HepG2 (cell line): ENCODE measurements around the gene ACSL3. TPM values are rescaled to one million over a fixed set of nuclear protein-coding genes. Genes with fewer than 3 reads are reported as not detected.

ENCODE experiments used
- ATAC-seq: fragments of 200-7000 bp; cut with Tn5 transposase; 3 replicates; pipeline ENCODE4 v1.9.1; 2020; ENCODE audit warnings: mild to moderate bottlenecking, moderate library complexity
- BruUV-seq: library from RNA; stranded (reverse); fragments of 400-500 nt; replicated peaks from 2 replicates; lab custom pipeline; 2021; lab: Mats Ljungman, UMichigan
- CTCF ChIA-PET: fragments of 300-600 bp; formaldehyde crosslinking; extraction: SDS; loops from one replicate; lab custom pipeline; 2021; ENCODE audit warnings: low total read pairs, inconsistent platforms, low intra/inter-chr PET ratio; lab: Yijun Ruan, JAX
- POLR2A ChIA-PET: fragments of 350-600 bp; sonication (Branson Sonifier 250); formaldehyde crosslinking; loops from one replicate; lab custom pipeline; 2020; ENCODE audit warnings: antibody characterized with exemption, inconsistent platforms; lab: Yijun Ruan, JAX
- DNase-seq: peaks from one replicate; pipeline ENCODE4 v3.0.0-alpha.2; 2015; ENCODE audit warnings: low spot score
- FAIRE-seq: peaks from 3 replicates; lab custom pipeline; 2011; peaks lifted over from hg19 to GRCh38; lab: Jason Lieb, UNC
- H2AFZ ChIP-seq: one replicate; pipeline ENCODE4 v1.6.1; 2011; ENCODE audit warnings: low read length, inconsistent platforms
- H3K27ac ChIP-seq: fragments of 300-600 bp; 3 replicates; pipeline ENCODE4 v1.8.0; 2011; ENCODE audit warnings: mixed run types, mild to moderate bottlenecking, mixed read lengths, low read length, inconsistent platforms; ENCODE audit not compliant: insufficient read depth; ENCODE audit errors: extremely low read length
- H3K27me3 ChIP-seq, 2 experiments: fragments of 200-600 bp in 1 of 2; 2 replicates in 1 of 2; 3 replicates in 1 of 2; pipeline versions ENCODE4 v1.6.0 to v1.8.0; 2011; ENCODE audit warnings: low read length in 2 of 2, mild to moderate bottlenecking in 2 of 2, moderate library complexity in 2 of 2, inconsistent platforms in 1 of 2; ENCODE audit not compliant: insufficient read depth in 2 of 2, control insufficient read depth in 1 of 2
- H3K36me3 ChIP-seq, 2 experiments: fragments of 200-600 bp in 1 of 2; replicated peaks in 1 of 2; 2 replicates in 1 of 2; 3 replicates in 1 of 2; pipeline versions ENCODE4 v1.5.1 to v1.8.0; 2011; ENCODE audit warnings: low read length in 2 of 2, inconsistent platforms in 1 of 2; ENCODE audit not compliant: insufficient read depth in 2 of 2, control insufficient read depth in 1 of 2
- H3K4me1 ChIP-seq: 2 replicates; pipeline ENCODE4 v1.5.1; 2012; ENCODE audit warnings: low read length, inconsistent platforms; ENCODE audit not compliant: insufficient read depth
- H3K4me2 ChIP-seq: 2 replicates; pipeline ENCODE4 v1.6.0; 2011; ENCODE audit warnings: low read depth, low read length, inconsistent platforms
- H3K4me3 ChIP-seq, 3 experiments: fragments of 200-600 bp in 1 of 3; sonication (generic), shearing (Covaris generic) in 1 of 3; replicated peaks in 1 of 3; 2 replicates each; pipeline ENCODE4 v1.5.1; 2011 to 2016; ENCODE audit warnings: low read length in 3 of 3, inconsistent platforms in 2 of 3, low read depth in 2 of 3, mild to moderate bottlenecking in 2 of 3, control low read depth in 1 of 3, mixed read lengths in 1 of 3; ENCODE audit not compliant: insufficient read depth in 1 of 3
- H3K79me2 ChIP-seq: one replicate; pipeline ENCODE4 v1.6.1; 2011; ENCODE audit warnings: low read length, inconsistent platforms; ENCODE audit not compliant: insufficient read depth
- H3K9ac ChIP-seq: 2 replicates; pipeline ENCODE4 v1.6.0; 2011; ENCODE audit warnings: mild to moderate bottlenecking, low read depth, low read length, inconsistent platforms; ENCODE audit not compliant: insufficient read depth
- H3K9me3 ChIP-seq: 2 replicates; pipeline ENCODE4 v1.5.1; 2012; ENCODE audit warnings: mild to moderate bottlenecking, low read length
- H4K20me1 ChIP-seq: 2 replicates; pipeline ENCODE4 v1.6.0; 2011; ENCODE audit warnings: inconsistent platforms, mild to moderate bottlenecking, low read length, moderate library complexity; ENCODE audit not compliant: insufficient read depth
- CREM ChIP-seq, 2 experiments: sonication (generic) in 1 of 2; formaldehyde crosslinking in 1 of 2; IDR thresholded peaks; 2 replicates each; pipeline versions ENCODE4 v1.4.0 to v1.6.1; 2016 to 2020; ENCODE audit warnings: antibody characterized with exemption in 1 of 2, mild to moderate bottlenecking in 1 of 2, missing genetic modification reagents in 1 of 2
- FOXK2 ChIP-seq: fragments of 450-650 bp; IDR thresholded peaks from 2 replicates; pipeline ENCODE4 v1.6.1; 2016
- HNRNPH1 ChIP-seq: fragments of 200-400 bp; formaldehyde crosslinking; optimal IDR thresholded peaks from 2 replicates; pipeline ENCODE3; 2017; ENCODE audit warnings: mild to moderate bottlenecking, low read depth, low read length
- NR2F6 ChIP-seq, 2 experiments: IDR thresholded peaks; 2 replicates each; pipeline ENCODE4 v1.6.1; 2016; ENCODE audit warnings: antibody characterized with exemption in 1 of 2, mild to moderate bottlenecking in 1 of 2
- PHB2 ChIP-seq: fragments of 450-650 bp; IDR thresholded peaks from 2 replicates; pipeline ENCODE4 v1.6.1; 2018; ENCODE audit not compliant: partially characterized antibody
- SMC3 ChIP-seq: IDR thresholded peaks from 2 replicates; pipeline ENCODE4 v1.6.1; 2011; ENCODE audit warnings: low read length, improper control_type of control experiment
- ZFP36L1 ChIP-seq: sonication (generic); formaldehyde crosslinking; IDR thresholded peaks from 2 replicates; pipeline ENCODE4 v1.8.0; 2022; ENCODE audit warnings: mild to moderate bottlenecking, missing genetic modification reagents, moderate library complexity
- WGBS: methylation state at CpG from one replicate; pipeline ENCODE4 v1.1.6; 2017; ENCODE audit warnings: low lambda C conversion rate; 5-methylcytosine and 5-hydroxymethylcytosine counted together
- in situ Hi-C: cut with HindIII; loops from 2 replicates; pipeline ENCODE4 v1.10.0; 2017; ENCODE audit warnings: low pct_unique_long_range_greater_than_20kb; ENCODE audit not compliant: extremely low pct_ligation_motif_present
- intact Hi-C: fragments of 100-400 bp; cut with micrococcal nuclease; formaldehyde crosslinking; loops from one replicate; pipeline ENCODE4 v1.10.0; 2022; ENCODE audit not compliant: unreplicated experiment
- polyA plus RNA-seq, 8 experiments: library from polyadenylated mRNA; depleted of rRNA in 3 of 8; stranded (reverse) in 7 of 8; unstranded in 1 of 8; fragments of >200 nt; fragmentation: Illumina TruSeq in 4 of 8; extraction: Trizol in 4 of 8; gene quantifications; 2 replicates each; pipeline versions ENCODE4 v1.2.1 to v1.2.3, GENCODE V29; 2011 to 2016; ENCODE audit warnings: low read depth in 4 of 8, missing spikeins in 1 of 8, mixed read lengths in 1 of 8; ENCODE audit not compliant: insufficient read depth in 1 of 8
- total RNA-seq, 5 experiments: library from RNA; depleted of rRNA; stranded (reverse); fragments of >200 nt; fragmentation: Illumina TruSeq; extraction: Trizol; gene quantifications; 2 replicates each; pipeline ENCODE4 v1.2.3, GENCODE V29; 2016; ENCODE audit warnings: low read depth in 1 of 5
- TF ChIP-seq, protein P1 (sequence below), 2 experiments: fragments of 450-650 bp in 1 of 2; sonication (generic) in 1 of 2; formaldehyde crosslinking; IDR thresholded peaks; 2 replicates each; pipeline versions ENCODE4 v1.5.0 to v1.8.0; 2020 to 2022; ENCODE audit warnings: mild to moderate bottlenecking in 1 of 2, missing genetic modification reagents in 1 of 2
- TF ChIP-seq, protein P2 (sequence below): sonication (generic); formaldehyde crosslinking; IDR thresholded peaks from 2 replicates; pipeline ENCODE4 v1.4.0; 2020; ENCODE audit warnings: low read depth, mild to moderate bottlenecking, missing genetic modification reagents

ACSL3 gene
- total and polyA plus RNA-seq, 2 of the 13 experiments (the other 11 are each of a cell fraction or from before 2014, with no cell fraction given): 305 to 365 TPM

DNA sequence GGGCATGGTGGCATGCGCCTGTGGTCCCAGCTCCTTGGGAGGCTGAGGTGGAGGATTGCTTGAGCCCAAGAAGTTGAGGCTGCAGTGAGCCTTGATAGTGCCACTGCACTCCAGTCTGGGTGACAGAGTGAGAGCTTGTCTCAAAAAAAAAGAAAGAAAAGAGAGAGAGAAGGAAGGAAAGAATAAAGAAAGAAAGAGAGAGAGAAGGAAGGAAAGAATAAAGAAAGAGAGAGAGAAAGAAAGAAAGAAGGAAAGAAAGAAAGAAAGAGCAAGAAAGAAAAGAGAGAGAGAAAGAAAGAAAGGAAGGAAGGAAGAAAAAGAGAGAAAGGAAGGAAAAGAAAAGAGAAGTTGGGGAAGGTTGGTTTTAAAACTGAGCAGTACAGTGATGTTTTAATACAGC lies 49.0 kb upstream of the ACSL3 start (continued):
- TF ChIP-seq, protein P1, sequence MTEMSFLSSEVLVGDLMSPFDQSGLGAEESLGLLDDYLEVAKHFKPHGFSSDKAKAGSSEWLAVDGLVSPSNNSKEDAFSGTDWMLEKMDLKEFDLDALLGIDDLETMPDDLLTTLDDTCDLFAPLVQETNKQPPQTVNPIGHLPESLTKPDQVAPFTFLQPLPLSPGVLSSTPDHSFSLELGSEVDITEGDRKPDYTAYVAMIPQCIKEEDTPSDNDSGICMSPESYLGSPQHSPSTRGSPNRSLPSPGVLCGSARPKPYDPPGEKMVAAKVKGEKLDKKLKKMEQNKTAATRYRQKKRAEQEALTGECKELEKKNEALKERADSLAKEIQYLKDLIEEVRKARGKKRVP (CRISPR knock-in tag; IDR thresholded peaks at IDR 0.05): no peak
- TF ChIP-seq ZFP36L1 (CRISPR knock-in tag): no peak
- no peak for TF ChIP-seq SMC3
- TF ChIP-seq, all 625 proteins: peak for 0

DNA sequence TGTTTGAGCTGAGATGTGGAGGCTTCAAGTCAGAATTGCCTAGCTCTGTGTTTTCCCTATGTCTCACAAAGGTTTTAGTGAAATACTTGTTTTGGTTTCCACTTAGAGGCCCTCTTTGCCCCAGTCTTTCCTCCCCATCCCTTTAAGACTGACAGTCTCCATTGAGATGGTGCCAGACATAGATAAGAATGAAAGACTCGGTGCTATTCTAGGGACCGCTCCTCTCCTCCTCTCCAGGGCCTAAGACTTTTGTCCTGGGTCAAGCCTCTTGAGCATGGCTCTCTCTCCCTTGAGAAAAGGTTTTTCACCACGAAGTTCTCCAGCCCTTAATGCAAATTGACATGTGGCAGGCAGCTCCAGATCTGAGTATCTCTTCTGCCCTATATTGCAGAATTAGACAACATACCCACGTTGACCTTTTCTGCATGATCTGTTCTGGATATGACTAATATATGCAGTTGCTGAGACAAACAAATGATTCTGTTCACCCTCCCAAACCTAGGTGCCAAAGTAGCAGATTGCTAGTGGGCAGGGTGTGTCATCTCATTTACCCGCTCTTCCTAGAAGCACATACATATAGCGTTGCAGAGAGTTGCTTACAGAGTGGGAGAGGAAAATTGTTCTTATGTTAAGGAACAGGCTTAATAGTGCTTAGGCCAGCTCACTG lies 47.5 kb upstream of the ACSL3 start:
- H3K4me1 ChIP-seq: peaks cover 32% of the 10 kb centered on the region
- ATAC-seq: peak; percentile 61
- peak overlapping the region; percentile 8 for H2AFZ ChIP-seq
- 42% methylated on average over 6 of the region's 6 CpGs for WGBS
- no peaks in the 10 kb centered on the region for H3K36me3 ChIP-seq
- H3K27ac ChIP-seq: no peak overlapping the region
- peaks cover 0 to 1% of the 10 kb centered on the region in 2 experiments; a peak in 1 of 5 replicates for H3K27me3 ChIP-seq
- in situ Hi-C loops: no loop called here
- H3K79me2 ChIP-seq: no peaks in the 10 kb centered on the region
- no TSS peak for BruUV-seq
- no peak for DNase-seq
- no peaks in the 10 kb centered on the region for H3K9me3 ChIP-seq
- POLR2A ChIA-PET: interaction anchor here (0.8 to 2.1 kb wide), 3 partner anchors 16 to 49 kb away, joined by 3 to 5 read pairs (median 4); no protein-coding TSS in a partner anchor
- no peaks in the 10 kb centered on the region for H4K20me1 ChIP-seq
- H3K4me2 ChIP-seq: no peak overlapping the region
- no peak overlapping the region for H3K9ac ChIP-seq
- H3K4me3 ChIP-seq: no peak overlapping the region
- intact Hi-C loops: no loop called here
- no peak for TF ChIP-seq NR2F6 (IDR thresholded peaks at IDR 0.05)
- TF ChIP-seq NR2F6 (CRISPR knock-in tag; IDR thresholded peaks at IDR 0.05): no peak
- TF ChIP-seq FOXK2: no peak
- no peak for TF ChIP-seq PHB2
- TF ChIP-seq, protein P2, sequence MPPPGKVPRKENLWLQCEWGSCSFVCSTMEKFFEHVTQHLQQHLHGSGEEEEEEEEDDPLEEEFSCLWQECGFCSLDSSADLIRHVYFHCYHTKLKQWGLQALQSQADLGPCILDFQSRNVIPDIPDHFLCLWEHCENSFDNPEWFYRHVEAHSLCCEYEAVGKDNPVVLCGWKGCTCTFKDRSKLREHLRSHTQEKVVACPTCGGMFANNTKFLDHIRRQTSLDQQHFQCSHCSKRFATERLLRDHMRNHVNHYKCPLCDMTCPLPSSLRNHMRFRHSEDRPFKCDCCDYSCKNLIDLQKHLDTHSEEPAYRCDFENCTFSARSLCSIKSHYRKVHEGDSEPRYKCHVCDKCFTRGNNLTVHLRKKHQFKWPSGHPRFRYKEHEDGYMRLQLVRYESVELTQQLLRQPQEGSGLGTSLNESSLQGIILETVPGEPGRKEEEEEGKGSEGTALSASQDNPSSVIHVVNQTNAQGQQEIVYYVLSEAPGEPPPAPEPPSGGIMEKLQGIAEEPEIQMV: no peak
- TF ChIP-seq HNRNPH1: no peak
- no peak for TF ChIP-seq CREM (IDR thresholded peaks at IDR 0.05)
- no peak for TF ChIP-seq CREM (CRISPR knock-in tag; IDR thresholded peaks at IDR 0.05)
- TF ChIP-seq, all 625 proteins: peak for 0
- FAIRE-seq: no peak
- CTCF ChIA-PET: no interaction called here
